Activated T-helper 1 cell treated with anti-CD3 and anti-CD28 coated beads, Interleukin-12 subunit alpha, Interleukin-12 subunit beta, Interleukin-2, Interleukin-4 antibody, amounts not matched to agents 30 ng/mL and 10 ng/mL and 1 ng/mL, durations not matched to agents 14 hours and 24 hours and 36 hours (primary cell): Measurements from ENCODE around the gene TEX36. TPM values are rescaled to one million over a fixed set of nuclear protein-coding genes. Genes with fewer than 3 reads are reported as not detected.
"Not testable (repeated sequence)": the region's sequence is repeated elsewhere in the genome, so short reads cannot be mapped to it uniquely, and the experiment has no call there.

Source experiments
- DNase-seq: peaks from one replicate; pipeline ENCODE4 v3.0.0; 2021; ENCODE audit warnings: low spot score
- H3K27ac Mint-ChIP-seq: one replicate; pipeline ENCODE4 v1.8.0; 2021; ENCODE audit warnings: mild to moderate bottlenecking, mixed read lengths
- H3K27me3 Mint-ChIP-seq: one replicate; pipeline ENCODE4 v1.8.0; 2022; ENCODE audit warnings: mild to moderate bottlenecking, moderate library complexity, mixed read lengths; ENCODE audit not compliant: insufficient read depth
- H3K36me3 Mint-ChIP-seq: one replicate; pipeline ENCODE4 v1.8.0; 2021; ENCODE audit warnings: low read depth, mixed read lengths
- H3K4me1 Mint-ChIP-seq: one replicate; pipeline ENCODE4 v1.8.0; 2021; ENCODE audit warnings: low read depth, mixed read lengths
- H3K4me3 Mint-ChIP-seq: one replicate; pipeline ENCODE4 v1.8.0; 2021; ENCODE audit warnings: mild to moderate bottlenecking, moderate library complexity, mixed read lengths
- H3K9me3 Mint-ChIP-seq: one replicate; pipeline ENCODE4 v1.8.0; 2021; ENCODE audit warnings: mixed read lengths
- intact Hi-C: fragments of 100-400 bp; cut with micrococcal nuclease; formaldehyde crosslinking; loops from one replicate; pipeline ENCODE4 v1.15.1; 2024
- total RNA-seq: library from RNA; stranded (reverse); gene quantifications from 2 replicates; pipeline ENCODE4 v1.2.3, GENCODE V29; 2022

The TEX36 gene
- total RNA-seq: not detected in 2 replicates

GRCh38 chr10:125683063-125683462, at the start of gene TEX36:
Gene TEX36, minus strand, starts transcription at chr10:125683163. Its CDS starts 174 bp downstream, at chr10:125682989.
- H3K36me3 Mint-ChIP-seq: no peaks in the 10 kb centered on the region
- H3K27ac Mint-ChIP-seq: no peak within 1 kb of the TSS
- no peaks in the 10 kb centered on the region for H3K4me1 Mint-ChIP-seq
- intact Hi-C loops: no loop called here
- H3K27me3 Mint-ChIP-seq: no peaks in the 10 kb centered on the region
- H3K4me3 Mint-ChIP-seq: no peak within 1 kb of the TSS
- DNase-seq: no peak
- peaks cover 5% of the 10 kb centered on the region for H3K9me3 Mint-ChIP-seq

- Mint-ChIP-seq H3K4me1 (peaks cover 11% of the 10 kb centered on the region), H3K9me3 (no peaks in the 10 kb centered on the region), H3K4me3 (no peak overlapping the region), H3K27ac (no peak overlapping the region), H3K27me3 (no peaks in the 10 kb centered on the region), H3K36me3 (peaks cover 57% of the 10 kb centered on the region)
- intact Hi-C loops: no loop called here
- DNase-seq: no peak
Observed at GRCh38 chr10:125727436-125727835, 44.5 kb upstream of the TEX36 start.

- Mint-ChIP-seq H3K4me1 (peaks cover 9% of the 10 kb centered on the region), H3K27ac (no peak overlapping the region), H3K36me3 (peaks cover 57% of the 10 kb centered on the region), H3K4me3 (no peak overlapping the region), H3K27me3 (no peaks in the 10 kb centered on the region), H3K9me3 (no peaks in the 10 kb centered on the region)
- intact Hi-C loops: no loop called here
- DNase-seq: no peak
Observed at GRCh38 chr10:125726914-125727313, 44.0 kb upstream of the TEX36 start.

- Mint-ChIP-seq H3K4me1 (peaks cover 21% of the 10 kb centered on the region), H3K27me3 (no peaks in the 10 kb centered on the region), H3K9me3 (no peaks in the 10 kb centered on the region), H3K27ac (peak overlapping the region; percentile 24), H3K36me3 (peaks cover 49% of the 10 kb centered on the region), H3K4me3 (no peak overlapping the region)
- no peak for DNase-seq
- intact Hi-C loops: loop anchor here (5.0 kb wide), 1 partner anchor 34 kb away; no protein-coding TSS in a partner anchor
Observed at GRCh38 chr10:125722811-125723210, 39.8 kb upstream of the TEX36 start.

GRCh38 chr10:125721035-125721434, 38.1 kb upstream of the TEX36 start:
- Mint-ChIP-seq H3K36me3 (peaks cover 40% of the 10 kb centered on the region), H3K27ac (no peak overlapping the region), H3K27me3 (no peaks in the 10 kb centered on the region), H3K9me3 (peaks cover 3% of the 10 kb centered on the region), H3K4me3 (peak overlapping the region; percentile 98), H3K4me1 (peaks cover 21% of the 10 kb centered on the region)
- DNase-seq: no peak
- intact Hi-C loops: loop anchor here (5.0 kb wide), 1 partner anchor 36 kb away; no protein-coding TSS in a partner anchor

- peaks cover 3% of the 10 kb centered on the region for H3K9me3 Mint-ChIP-seq
- H3K4me1 Mint-ChIP-seq: peaks cover 21% of the 10 kb centered on the region
- DNase-seq: no peak
- intact Hi-C loops: loop anchor here (5.0 kb wide), 1 partner anchor 37 kb away; no protein-coding TSS in a partner anchor
- peak overlapping the region; percentile 98 for H3K27ac Mint-ChIP-seq
- no peaks in the 10 kb centered on the region for H3K27me3 Mint-ChIP-seq
- H3K4me3 Mint-ChIP-seq: peak overlapping the region; percentile 98
- H3K36me3 Mint-ChIP-seq: peaks cover 33% of the 10 kb centered on the region
Observed at GRCh38 chr10:125720002-125720382, 37.0 kb upstream of the TEX36 start.

- Mint-ChIP-seq H3K36me3 (peaks cover 28% of the 10 kb centered on the region), H3K9me3 (peaks cover 3% of the 10 kb centered on the region), H3K27ac (peak within 1 kb of the TSS; percentile 98), H3K27me3 (no peaks in the 10 kb centered on the region), H3K4me3 (peak within 1 kb of the TSS; percentile 98), H3K4me1 (peaks cover 21% of the 10 kb centered on the region)
- intact Hi-C loops: loop anchor here (1.0 to 5.0 kb wide), 8 partner anchors 38 to 1330 kb away; partner anchors contain the start of genes BCCIP, EEF1AKMT2, FANK1 and LHPP
- DNase-seq: peak; percentile 100
Observed at GRCh38 chr10:125719173-125720001, 36.4 kb upstream of the TEX36 start, which contains the start of gene EDRF1. Gene EDRF1, plus strand, starts transcription at chr10:125719709. Its CDS starts 99 bp downstream, at chr10:125719808.

- not testable (repeated sequence) for H3K27me3 Mint-ChIP-seq, H3K4me1 Mint-ChIP-seq
- intact Hi-C loops: loop anchor here (5.0 kb wide), 1 partner anchor 922 kb away; the partner anchor contains the start of gene EEF1AKMT2
Observed at GRCh38 chr10:125714728-125715127, 31.8 kb upstream of the TEX36 start.

GRCh38 chr10:125711110-125711750, 28.3 kb upstream of the TEX36 start:
- intact Hi-C loops: no loop called here
- no peaks in the 10 kb centered on the region for H3K36me3 Mint-ChIP-seq

More at GRCh38 chr10:125714728-125715127, 31.8 kb upstream of the TEX36 start:
- H3K36me3 Mint-ChIP-seq, H3K27ac Mint-ChIP-seq, DNase-seq, H3K9me3 Mint-ChIP-seq, H3K4me3 Mint-ChIP-seq: not testable (repeated sequence)

GRCh38 chr10:125709553-125710474, 26.9 kb upstream of the TEX36 start:
- intact Hi-C loops: no loop called here
- Mint-ChIP-seq H3K4me3 (no peak overlapping the region), H3K27ac (no peak overlapping the region), H3K27me3 (peaks cover 5% of the 10 kb centered on the region), H3K36me3 (no peaks in the 10 kb centered on the region), H3K9me3 (peaks cover 3% of the 10 kb centered on the region), H3K4me1 (no peaks in the 10 kb centered on the region)
- no peak for DNase-seq

More at GRCh38 chr10:125711110-125711750, 28.3 kb upstream of the TEX36 start:
- DNase-seq: no peak
- peaks cover 3% of the 10 kb centered on the region for H3K27me3 Mint-ChIP-seq
- peaks cover 3% of the 10 kb centered on the region for H3K9me3 Mint-ChIP-seq
- no peaks in the 10 kb centered on the region for H3K4me1 Mint-ChIP-seq
- no peak overlapping the region for H3K27ac Mint-ChIP-seq
- H3K4me3 Mint-ChIP-seq: no peak overlapping the region

GRCh38 chr10:125708971-125709503, 26.1 kb upstream of the TEX36 start:
- Mint-ChIP-seq H3K27me3 (peaks cover 5% of the 10 kb centered on the region), H3K27ac (no peak overlapping the region), H3K9me3 (peaks cover under 1% of the 10 kb centered on the region), H3K4me1 (no peaks in the 10 kb centered on the region), H3K36me3 (no peaks in the 10 kb centered on the region), H3K4me3 (no peak overlapping the region)
- intact Hi-C loops: no loop called here
- DNase-seq: no peak
